Sigmoid colon (tissue), 4 donors: Measurements from ENCODE around the gene ACADM.
"Not testable (repeated sequence)": the region's sequence is repeated elsewhere in the genome, so short reads cannot be mapped to it uniquely, and the experiment has no call there.

ENCODE experiments used
- EP300 ChIP-seq, 4 donors: sonication (generic); formaldehyde crosslinking; IDR thresholded peaks; one replicate each; pipeline ENCODE4 v1.6.1; 2017; ENCODE audit warnings: antibody characterized with exemption in 4 of 4
- POLR2A ChIP-seq, 2 donors: fragments of 450-650 bp; IDR thresholded peaks; one replicate each; pipeline ENCODE4 v1.6.1; 2016; ENCODE audit warnings: antibody characterized with exemption in 2 of 2, mild to moderate bottlenecking in 2 of 2, moderate library complexity in 2 of 2
- TF ChIP-seq, protein P1 (sequence below), 4 experiments: fragments of 450-650 bp in 3 of 4; fragments of 200-600 bp in 1 of 4; IDR thresholded peaks; one replicate each; pipeline ENCODE4 v1.5.1; 2016 to 2019; ENCODE audit warnings: antibody characterized with exemption in 4 of 4, mild to moderate bottlenecking in 3 of 4, moderate library complexity in 2 of 4

DNA sequence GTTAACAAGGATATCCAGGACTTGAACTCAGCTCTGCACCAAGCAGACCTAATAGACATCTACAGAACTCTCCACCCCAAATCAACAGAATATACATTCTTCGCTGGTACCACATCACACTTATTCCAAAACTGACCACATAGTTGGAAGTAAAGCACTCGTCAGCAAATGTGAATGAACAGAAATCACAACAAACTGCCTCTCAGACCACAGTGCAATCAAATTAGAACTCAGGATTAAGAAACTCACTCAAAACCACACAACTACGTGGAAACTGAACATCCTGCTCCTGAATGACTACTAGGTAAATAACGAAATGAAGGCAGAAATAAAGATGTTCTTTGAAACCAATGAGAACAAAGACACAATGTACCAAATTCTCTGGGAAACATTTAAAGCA is 55.7 kb downstream of the ACADM start:
- TF ChIP-seq, protein P1, sequence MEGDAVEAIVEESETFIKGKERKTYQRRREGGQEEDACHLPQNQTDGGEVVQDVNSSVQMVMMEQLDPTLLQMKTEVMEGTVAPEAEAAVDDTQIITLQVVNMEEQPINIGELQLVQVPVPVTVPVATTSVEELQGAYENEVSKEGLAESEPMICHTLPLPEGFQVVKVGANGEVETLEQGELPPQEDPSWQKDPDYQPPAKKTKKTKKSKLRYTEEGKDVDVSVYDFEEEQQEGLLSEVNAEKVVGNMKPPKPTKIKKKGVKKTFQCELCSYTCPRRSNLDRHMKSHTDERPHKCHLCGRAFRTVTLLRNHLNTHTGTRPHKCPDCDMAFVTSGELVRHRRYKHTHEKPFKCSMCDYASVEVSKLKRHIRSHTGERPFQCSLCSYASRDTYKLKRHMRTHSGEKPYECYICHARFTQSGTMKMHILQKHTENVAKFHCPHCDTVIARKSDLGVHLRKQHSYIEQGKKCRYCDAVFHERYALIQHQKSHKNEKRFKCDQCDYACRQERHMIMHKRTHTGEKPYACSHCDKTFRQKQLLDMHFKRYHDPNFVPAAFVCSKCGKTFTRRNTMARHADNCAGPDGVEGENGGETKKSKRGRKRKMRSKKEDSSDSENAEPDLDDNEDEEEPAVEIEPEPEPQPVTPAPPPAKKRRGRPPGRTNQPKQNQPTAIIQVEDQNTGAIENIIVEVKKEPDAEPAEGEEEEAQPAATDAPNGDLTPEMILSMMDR (IDR thresholded peaks at IDR 0.05), result not testable (repeated sequence)
- TF ChIP-seq EP300, POLR2A (IDR thresholded peaks at IDR 0.05): not testable (repeated sequence)
